PC-3 (cell line): Measurements from ENCODE around the gene C15orf40.

Source experiments
- EZH2 ChIP-seq: fragments of 300-600 bp; sonication (generic); IDR thresholded peaks from one replicate; pipeline ENCODE4 v1.6.1; 2017; ENCODE audit warnings: antibody characterized with exemption, mild to moderate bottlenecking, low read length; ENCODE audit not compliant: unreplicated experiment
- EZH2phosphoT487 ChIP-seq: fragments of 300-600 bp; sonication (generic); IDR thresholded peaks from 2 replicates; pipeline ENCODE4 v1.6.1; 2018; ENCODE audit warnings: mild to moderate bottlenecking, antibody characterized with exemption, low read length, borderline replicate concordance
- TF ChIP-seq, protein P1 (sequence below): fragments of 300-600 bp; sonication (generic); conservative IDR thresholded peaks from 2 replicates; pipeline ENCODE4 v1.5.1; 2017; ENCODE audit warnings: antibody characterized with exemption, low read depth, mild to moderate bottlenecking, low read length

GRCh38 chr15:83010709-83011270 lies 649 bp downstream of the C15orf40 start:
- TF ChIP-seq EZH2phosphoT487: no peak
- TF ChIP-seq EZH2: no peak
- TF ChIP-seq, protein P1, sequence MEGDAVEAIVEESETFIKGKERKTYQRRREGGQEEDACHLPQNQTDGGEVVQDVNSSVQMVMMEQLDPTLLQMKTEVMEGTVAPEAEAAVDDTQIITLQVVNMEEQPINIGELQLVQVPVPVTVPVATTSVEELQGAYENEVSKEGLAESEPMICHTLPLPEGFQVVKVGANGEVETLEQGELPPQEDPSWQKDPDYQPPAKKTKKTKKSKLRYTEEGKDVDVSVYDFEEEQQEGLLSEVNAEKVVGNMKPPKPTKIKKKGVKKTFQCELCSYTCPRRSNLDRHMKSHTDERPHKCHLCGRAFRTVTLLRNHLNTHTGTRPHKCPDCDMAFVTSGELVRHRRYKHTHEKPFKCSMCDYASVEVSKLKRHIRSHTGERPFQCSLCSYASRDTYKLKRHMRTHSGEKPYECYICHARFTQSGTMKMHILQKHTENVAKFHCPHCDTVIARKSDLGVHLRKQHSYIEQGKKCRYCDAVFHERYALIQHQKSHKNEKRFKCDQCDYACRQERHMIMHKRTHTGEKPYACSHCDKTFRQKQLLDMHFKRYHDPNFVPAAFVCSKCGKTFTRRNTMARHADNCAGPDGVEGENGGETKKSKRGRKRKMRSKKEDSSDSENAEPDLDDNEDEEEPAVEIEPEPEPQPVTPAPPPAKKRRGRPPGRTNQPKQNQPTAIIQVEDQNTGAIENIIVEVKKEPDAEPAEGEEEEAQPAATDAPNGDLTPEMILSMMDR: peak; percentile 86
